Measurements from ENCODE around the gene CIDEC. TPM values are rescaled to one million over a fixed set of nuclear protein-coding genes. Genes with fewer than 3 reads are reported as not detected.
A peak's percentile ranks its signal among the peaks of the same experiment; 100 is the strongest.

CIDEC gene
- total and polyA plus RNA-seq, 2 experiments from 2014 or later: not detected

GRCh38 chr3:9826815-9827573 is 53.1 kb downstream of the CIDEC start:
- DNase-seq (ENCODE audit: low spot score) (peak; percentile 84), ATAC-seq (peak; percentile 95)
- no peaks in the 10 kb centered on the region for H3K36me3 ChIP-seq (ENCODE audit: insufficient read depth)
- peaks cover 5% of the 10 kb centered on the region for H3K27me3 Mint-ChIP-seq (ENCODE audit: insufficient read depth, low read depth, poor library complexity)
- peaks cover 5% of the 10 kb centered on the region; the same call in 2 of the 3 replicates for H3K4me1 Mint-ChIP-seq
- no peak overlapping the region for H3K4me3 ChIP-seq
- no peaks in the 10 kb centered on the region for H3K9me3 Mint-ChIP-seq
- no peaks in the 10 kb centered on the region for H3K79me2 ChIP-seq (replicated peaks; ENCODE audit: insufficient read depth)
- no peak overlapping the region for H3K27ac Mint-ChIP-seq
- no peaks in the 10 kb centered on the region for H3F3A ChIP-seq (replicated peaks; ENCODE audit: low read depth)
- H3K4me1 ChIP-seq (ENCODE audit: insufficient read depth): no peaks in the 10 kb centered on the region
- TF ChIP-seq EZH2phosphoT487 (IDR thresholded peaks at IDR 0.05; ENCODE audit: unreplicated experiment) (no peak), CTCF (conservative IDR thresholded peaks at IDR 0.05; ENCODE audit: low read depth in 2 of 2) (peak; percentile 68 to 80)
- H4K20me1 ChIP-seq (replicated peaks; ENCODE audit: insufficient read depth): no peaks in the 10 kb centered on the region; the same call in 1 of the 2 replicates
- H3K4me2 ChIP-seq: no peak overlapping the region
- no peaks in the 10 kb centered on the region for H3K36me3 Mint-ChIP-seq (ENCODE audit: low read depth)
- H3K27ac ChIP-seq (ENCODE audit: low read depth): no peak overlapping the region
- H3K9me2 ChIP-seq (ENCODE audit: insufficient read depth): no peaks in the 10 kb centered on the region
- H2AFZ ChIP-seq: no peak overlapping the region
- H3K27me3 ChIP-seq (ENCODE audit: insufficient read depth): no peaks in the 10 kb centered on the region
- no peak overlapping the region for H3K4me3 Mint-ChIP-seq

GRCh38 chr3:9825451-9826040 is 54.5 kb downstream of the CIDEC start:
- no peak overlapping the region for H3K4me3 ChIP-seq
- DNase-seq (ENCODE audit: low spot score): peak; percentile 28
- no peak overlapping the region for H3K4me2 ChIP-seq
- no peaks in the 10 kb centered on the region for H3K9me2 ChIP-seq (ENCODE audit: insufficient read depth)
- Mint-ChIP-seq H3K4me3 (no peak overlapping the region), H3K9me3 (no peaks in the 10 kb centered on the region), H3K27me3 (ENCODE audit: insufficient read depth, low read depth, poor library complexity) (peaks cover 3% of the 10 kb centered on the region), H3K27ac (no peak overlapping the region), H3K4me1 (peaks cover 5% of the 10 kb centered on the region; the same call in 2 of the 3 replicates), H3K36me3 (ENCODE audit: low read depth) (no peaks in the 10 kb centered on the region)
- no peaks in the 10 kb centered on the region for H3K4me1 ChIP-seq (ENCODE audit: insufficient read depth)
- no peaks in the 10 kb centered on the region for H3F3A ChIP-seq (replicated peaks; ENCODE audit: low read depth)
- H4K20me1 ChIP-seq (replicated peaks; ENCODE audit: insufficient read depth): no peaks in the 10 kb centered on the region; the same call in 1 of the 2 replicates
- no peak; the same call in 1 of the 3 replicates for ATAC-seq
- H3K27me3 ChIP-seq (ENCODE audit: insufficient read depth): no peaks in the 10 kb centered on the region
- H3K36me3 ChIP-seq (ENCODE audit: insufficient read depth): no peaks in the 10 kb centered on the region
- no peaks in the 10 kb centered on the region for H3K79me2 ChIP-seq (replicated peaks; ENCODE audit: insufficient read depth)
- H3K27ac ChIP-seq (ENCODE audit: low read depth): no peak overlapping the region
- no peak overlapping the region for H2AFZ ChIP-seq
- no peak for TF ChIP-seq JUNB (IDR thresholded peaks at IDR 0.05; ENCODE audit: unreplicated experiment)
- TF ChIP-seq POLR2AphosphoS5 (IDR thresholded peaks at IDR 0.05; ENCODE audit: low read depth): no peak
- no peak for TF ChIP-seq STAT1 (IDR thresholded peaks at IDR 0.05; ENCODE audit: unreplicated experiment)
- TF ChIP-seq CREB1 (CRISPR knock-in tag; IDR thresholded peaks at IDR 0.05; ENCODE audit: low read depth): no peak
- TF ChIP-seq CTCF (conservative IDR thresholded peaks at IDR 0.05; ENCODE audit: low read depth in 2 of 2): no peak
- no peak for TF ChIP-seq EZH2 (IDR thresholded peaks at IDR 0.05; ENCODE audit: low read depth, unreplicated experiment)
- no peak for TF ChIP-seq ZNF462 (CRISPR knock-in tag; IDR thresholded peaks at IDR 0.05)

Data from GM23338 (cell line).